Endothelial cell of umbilical vein (primary cell): ENCODE measurements around the gene SLC24A3. TPM values are rescaled to one million over a fixed set of nuclear protein-coding genes. Genes with fewer than 3 reads are reported as not detected.

Experiments used
- BruUV-seq: library from RNA; stranded (reverse); fragments of 400-500 nt; replicated peaks from 2 replicates; lab custom pipeline; 2021; lab: Mats Ljungman, UMichigan
- CTCF ChIA-PET: fragments of 300-600, 350-600 bp; sonication (Branson Sonifier 250); formaldehyde crosslinking; loops from one replicate; lab custom pipeline; 2021; ENCODE audit warnings: antibody characterized with exemption, inconsistent platforms; lab: Charles Lee
- POLR2A ChIA-PET: fragments of 300-600, 350-600 bp; sonication (Branson Sonifier 250); formaldehyde crosslinking; loops from one replicate; lab custom pipeline; 2021; ENCODE audit warnings: antibody characterized with exemption, inconsistent platforms; lab: Charles Lee
- DNase-seq: peaks from one replicate; pipeline ENCODE4 v3.0.0-alpha.2; 2011; ENCODE audit warnings: low read depth, low spot score
- FAIRE-seq: peaks from 2 replicates; lab custom pipeline; 2011; peaks lifted over from hg19 to GRCh38; lab: Jason Lieb, UNC
- H2AFZ ChIP-seq: 2 replicates; pipeline ENCODE4 v1.6.0; 2012; ENCODE audit warnings: low read depth, low read length, control low read depth, inconsistent platforms
- H3K27ac ChIP-seq: 2 replicates; pipeline ENCODE4 v1.5.1; 2011; ENCODE audit warnings: low read depth, mild to moderate bottlenecking, control low read depth, low read length, moderate library complexity; ENCODE audit not compliant: insufficient read depth
- H3K27me3 ChIP-seq, 2 experiments: 2 replicates each; pipeline versions ENCODE4 v1.6.0 to v1.6.1; 2011; ENCODE audit warnings: low read length in 2 of 2, mixed read lengths in 1 of 2; ENCODE audit not compliant: control insufficient read depth in 2 of 2, insufficient read depth in 2 of 2
- H3K36me3 ChIP-seq, 2 experiments: 2 replicates in 1 of 2; 3 replicates in 1 of 2; pipeline ENCODE4 v1.5.1; 2011; ENCODE audit warnings: low read length in 2 of 2, mild to moderate bottlenecking in 1 of 2, moderate library complexity in 1 of 2; ENCODE audit not compliant: control insufficient read depth in 2 of 2, insufficient read depth in 2 of 2; ENCODE audit errors: extremely low read depth in 1 of 2
- H3K4me1 ChIP-seq: 3 replicates; pipeline ENCODE4 v1.5.1; 2011; ENCODE audit warnings: mild to moderate bottlenecking, low read length; ENCODE audit not compliant: control insufficient read depth, insufficient read depth; ENCODE audit errors: extremely low read depth
- H3K4me2 ChIP-seq: 2 replicates; pipeline ENCODE4 v1.6.1; 2011; ENCODE audit warnings: low read length, control low read depth, mixed read lengths; ENCODE audit not compliant: insufficient read depth
- H3K4me3 ChIP-seq, 3 experiments: fragments of 200-600 bp in 1 of 3; sonication (generic), shearing (Covaris generic) in 1 of 3; replicated peaks in 1 of 3; 2 replicates each; pipeline ENCODE4 v1.5.1; 2011 to 2016; ENCODE audit warnings: control low read depth in 3 of 3, low read length in 3 of 3, mild to moderate bottlenecking in 2 of 3, inconsistent platforms in 1 of 3, low read depth in 1 of 3, moderate library complexity in 1 of 3; ENCODE audit not compliant: insufficient read depth in 1 of 3
- H3K79me2 ChIP-seq: 2 replicates; pipeline ENCODE4 v1.6.0; 2012; ENCODE audit warnings: low read length, inconsistent platforms; ENCODE audit not compliant: control insufficient read depth, insufficient read depth
- H3K9ac ChIP-seq: replicated peaks from 2 replicates; pipeline ENCODE3; 2011; ENCODE audit warnings: low read length, control low read depth; ENCODE audit not compliant: insufficient read depth; ENCODE audit errors: extremely low read depth
- H3K9me1 ChIP-seq: replicated peaks from 3 replicates; pipeline ENCODE4 v1.6.0; 2011; ENCODE audit warnings: mild to moderate bottlenecking, low read length; ENCODE audit not compliant: control insufficient read depth, insufficient read depth; ENCODE audit errors: extremely low read depth
- H3K9me3 ChIP-seq: replicated peaks from 2 replicates; pipeline ENCODE4 v1.5.1; 2012; ENCODE audit warnings: low read length, inconsistent platforms; ENCODE audit not compliant: control insufficient read depth, insufficient read depth
- H4K20me1 ChIP-seq: replicated peaks from 2 replicates; pipeline ENCODE3; 2011; ENCODE audit warnings: mild to moderate bottlenecking, low read length; ENCODE audit not compliant: control insufficient read depth, insufficient read depth; ENCODE audit errors: extremely low read depth
- EZH2 ChIP-seq: IDR thresholded peaks from 2 replicates; pipeline ENCODE4 v1.6.1; 2012; ENCODE audit warnings: borderline replicate concordance, low read depth, mild to moderate bottlenecking, moderate library complexity, low read length, inconsistent platforms; ENCODE audit not compliant: severe bottlenecking
- FOS ChIP-seq: IDR thresholded peaks from 2 replicates; pipeline ENCODE4 v1.6.1; 2011; ENCODE audit warnings: mild to moderate bottlenecking, low read length, moderate library complexity, borderline replicate concordance; ENCODE audit not compliant: insufficient read depth
- GATA2 ChIP-seq: IDR thresholded peaks from 2 replicates; pipeline ENCODE4 v1.7.0; 2011; ENCODE audit warnings: low read depth, mild to moderate bottlenecking, moderate library complexity, mixed read lengths, low read length; ENCODE audit not compliant: insufficient read length, insufficient read depth
- JUN ChIP-seq: IDR thresholded peaks from 2 replicates; pipeline ENCODE4 v1.6.1; 2011; ENCODE audit warnings: borderline replicate concordance, low read depth; ENCODE audit not compliant: insufficient read length, insufficient read depth
- MYC ChIP-seq: IDR thresholded peaks from one replicate; pipeline ENCODE4 v1.6.1; 2011; ENCODE audit warnings: mild to moderate bottlenecking, low read depth, low read length
- POLR2A ChIP-seq: IDR thresholded peaks from 2 replicates; pipeline ENCODE4 v1.6.1; 2012; ENCODE audit warnings: low read depth, mild to moderate bottlenecking, control low read depth, low read length
- POLR2AphosphoS5 ChIP-seq: IDR thresholded peaks from 2 replicates; pipeline ENCODE4 v1.6.1; 2012; ENCODE audit warnings: low read depth, mild to moderate bottlenecking, control low read depth, low read length, moderate library complexity; ENCODE audit not compliant: insufficient read depth
- dilution Hi-C: fragments of 300-500 bp; cut with MboI; formaldehyde crosslinking; loops from one replicate; pipeline ENCODE4 v1.15.0; 2019; ENCODE audit warnings: low sequenced_read_pairs; ENCODE audit not compliant: extremely low pct_ligation_motif_present
- intact Hi-C: fragments of 100-400 bp; cut with micrococcal nuclease; formaldehyde crosslinking; loops from one replicate; pipeline ENCODE4 v1.10.0; 2022
- polyA plus RNA-seq, 4 experiments: library from polyadenylated mRNA; depleted of rRNA in 3 of 4; stranded (reverse) in 3 of 4; unstranded in 1 of 4; fragments of >200 nt; gene quantifications; 2 replicates each; pipeline versions ENCODE4 v1.2.1 to v1.2.3, GENCODE V29; 2011 to 2012; ENCODE audit warnings: missing spikeins in 1 of 4
- total RNA-seq: library from RNA; stranded (reverse); gene quantifications from 2 replicates; pipeline ENCODE4 v1.2.3, GENCODE V29; 2021
- TF ChIP-seq, protein P1 (sequence below): IDR thresholded peaks from 2 replicates; pipeline ENCODE4 v1.6.1; 2011; ENCODE audit not compliant: insufficient read depth, insufficient read length
- TF ChIP-seq, protein P2 (sequence below), 2 donors: IDR thresholded peaks; 1 replicate in 1 of 2; 2 replicates in 1 of 2; pipeline ENCODE4 v1.5.1; 2011; ENCODE audit warnings: low read length in 2 of 2, mild to moderate bottlenecking in 2 of 2, moderate library complexity in 2 of 2, control low read depth in 1 of 2, inconsistent platforms in 1 of 2, low read depth in 1 of 2; ENCODE audit not compliant: insufficient read depth in 1 of 2; ENCODE audit errors: extremely low read depth in 1 of 2

SLC24A3 gene
- total and polyA plus RNA-seq, 2 donors (not counting 3 experiments of a cell fraction or from before 2014, with no cell fraction given): not detected

GRCh38 chr20:19304886-19305415 is 92.5 kb downstream of the SLC24A3 start:
- TF ChIP-seq, protein P1, sequence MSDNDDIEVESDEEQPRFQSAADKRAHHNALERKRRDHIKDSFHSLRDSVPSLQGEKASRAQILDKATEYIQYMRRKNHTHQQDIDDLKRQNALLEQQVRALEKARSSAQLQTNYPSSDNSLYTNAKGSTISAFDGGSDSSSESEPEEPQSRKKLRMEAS: no peak
- TF ChIP-seq JUN: no peak
- no peak for TF ChIP-seq EZH2
- no peak for TF ChIP-seq FOS
- TF ChIP-seq, protein P2, sequence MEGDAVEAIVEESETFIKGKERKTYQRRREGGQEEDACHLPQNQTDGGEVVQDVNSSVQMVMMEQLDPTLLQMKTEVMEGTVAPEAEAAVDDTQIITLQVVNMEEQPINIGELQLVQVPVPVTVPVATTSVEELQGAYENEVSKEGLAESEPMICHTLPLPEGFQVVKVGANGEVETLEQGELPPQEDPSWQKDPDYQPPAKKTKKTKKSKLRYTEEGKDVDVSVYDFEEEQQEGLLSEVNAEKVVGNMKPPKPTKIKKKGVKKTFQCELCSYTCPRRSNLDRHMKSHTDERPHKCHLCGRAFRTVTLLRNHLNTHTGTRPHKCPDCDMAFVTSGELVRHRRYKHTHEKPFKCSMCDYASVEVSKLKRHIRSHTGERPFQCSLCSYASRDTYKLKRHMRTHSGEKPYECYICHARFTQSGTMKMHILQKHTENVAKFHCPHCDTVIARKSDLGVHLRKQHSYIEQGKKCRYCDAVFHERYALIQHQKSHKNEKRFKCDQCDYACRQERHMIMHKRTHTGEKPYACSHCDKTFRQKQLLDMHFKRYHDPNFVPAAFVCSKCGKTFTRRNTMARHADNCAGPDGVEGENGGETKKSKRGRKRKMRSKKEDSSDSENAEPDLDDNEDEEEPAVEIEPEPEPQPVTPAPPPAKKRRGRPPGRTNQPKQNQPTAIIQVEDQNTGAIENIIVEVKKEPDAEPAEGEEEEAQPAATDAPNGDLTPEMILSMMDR (IDR thresholded peaks at IDR 0.05; ENCODE audit: extremely low read depth in 1 of 2, insufficient read depth in 1 of 2, low read depth in 1 of 2, low read length in 2 of 2): no peak
- TF ChIP-seq MYC: no peak
- no peak for TF ChIP-seq POLR2AphosphoS5
- no peak for TF ChIP-seq POLR2A
- no peak for TF ChIP-seq GATA2
- POLR2A ChIA-PET: no interaction called here
- CTCF ChIA-PET: no interaction called here
- H2AFZ ChIP-seq: no peak overlapping the region
- no peaks in the 10 kb centered on the region for H3K9me1 ChIP-seq
- H3K9me3 ChIP-seq: peaks cover 6% of the 10 kb centered on the region
- H3K79me2 ChIP-seq: no peaks in the 10 kb centered on the region
- H4K20me1 ChIP-seq: no peaks in the 10 kb centered on the region
- H3K27me3 ChIP-seq: no peaks in the 10 kb centered on the region
- no peaks in the 10 kb centered on the region for H3K36me3 ChIP-seq
- H3K4me3 ChIP-seq: no peak overlapping the region
- DNase-seq: no peak
- H3K27ac ChIP-seq: no peak overlapping the region
- dilution Hi-C loops: no loop called here
- no TSS peak for BruUV-seq
- H3K4me2 ChIP-seq: no peak overlapping the region
- H3K9ac ChIP-seq: no peak overlapping the region
- H3K4me1 ChIP-seq: no peaks in the 10 kb centered on the region
- no peak for FAIRE-seq
- intact Hi-C loops: no loop called here
